Measurements from ENCODE around the gene PCNA. TPM values are rescaled to one million over a fixed set of nuclear protein-coding genes. Genes with fewer than 3 reads are reported as not detected.

The PCNA gene
- total RNA-seq: 123 and 126 TPM in 2 replicates
- long read RNA-seq, transcript PCNA-201 (6 exons, 1,344 nt): major isoform, 106 of 139 reads
- long read RNA-seq, transcript PCNA-202 (7 exons, 1,359 nt): minor isoform, 21 of 139 reads
- long read RNA-seq, partial matches to known transcripts: 6 of 139 reads
- long read RNA-seq, other reads (novel, unspliced or antisense): 6 of 139 reads

DNA sequence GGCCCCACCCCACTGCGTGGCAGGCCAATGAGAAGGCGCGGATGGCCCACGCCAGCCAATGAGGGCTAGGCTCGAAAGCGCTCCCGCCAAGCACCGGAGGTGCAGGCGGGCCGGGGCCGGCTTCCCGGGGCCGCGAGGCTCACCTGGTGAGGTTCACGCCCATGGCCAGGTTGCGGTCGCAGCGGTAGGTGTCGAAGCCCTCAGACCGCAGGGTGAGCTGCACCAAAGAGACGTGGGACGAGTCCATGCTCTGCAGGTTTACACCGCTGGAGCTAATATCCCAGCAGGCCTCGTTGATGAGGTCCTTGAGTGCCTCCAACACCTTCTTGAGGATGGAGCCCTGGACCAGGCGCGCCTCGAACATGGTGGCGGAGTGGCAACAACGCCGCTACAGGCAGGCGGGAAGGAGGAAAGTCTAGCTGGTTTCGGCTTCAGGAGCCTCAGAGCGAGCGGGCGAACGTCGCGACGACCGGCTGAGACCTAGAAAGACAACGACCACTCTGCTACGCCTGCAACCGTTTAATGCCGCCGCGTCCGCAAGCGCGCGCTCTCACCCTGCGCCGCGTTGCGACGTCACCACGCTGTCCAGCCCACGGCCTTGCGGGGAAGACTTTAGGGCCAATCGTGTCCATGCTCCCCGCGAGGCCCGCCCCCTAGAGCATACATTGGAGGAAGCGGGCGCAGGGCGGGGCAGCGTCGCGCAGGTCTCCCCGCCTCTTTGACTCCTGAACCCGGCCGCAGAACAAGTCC is at the start of gene PCNA:
Gene PCNA, minus strand, starts transcription at position 524 of the 750 bp plus-strand sequence. Its CDS starts 160 bp downstream, at position 364.
- Mint-ChIP-seq H3K9me3 (ENCODE audit: low read depth) (no peaks in the 10 kb centered on the region), H3K27ac (peak within 1 kb of the TSS; percentile 95), H3K27me3 (no peaks in the 10 kb centered on the region), H3K4me3 (ENCODE audit: low read depth) (peak within 1 kb of the TSS; percentile 88), H3K4me1 (ENCODE audit: low read depth) (peaks cover 20% of the 10 kb centered on the region), H3K36me3 (ENCODE audit: insufficient read depth) (peaks cover 19% of the 10 kb centered on the region)
- TF ChIP-seq, protein P1, sequence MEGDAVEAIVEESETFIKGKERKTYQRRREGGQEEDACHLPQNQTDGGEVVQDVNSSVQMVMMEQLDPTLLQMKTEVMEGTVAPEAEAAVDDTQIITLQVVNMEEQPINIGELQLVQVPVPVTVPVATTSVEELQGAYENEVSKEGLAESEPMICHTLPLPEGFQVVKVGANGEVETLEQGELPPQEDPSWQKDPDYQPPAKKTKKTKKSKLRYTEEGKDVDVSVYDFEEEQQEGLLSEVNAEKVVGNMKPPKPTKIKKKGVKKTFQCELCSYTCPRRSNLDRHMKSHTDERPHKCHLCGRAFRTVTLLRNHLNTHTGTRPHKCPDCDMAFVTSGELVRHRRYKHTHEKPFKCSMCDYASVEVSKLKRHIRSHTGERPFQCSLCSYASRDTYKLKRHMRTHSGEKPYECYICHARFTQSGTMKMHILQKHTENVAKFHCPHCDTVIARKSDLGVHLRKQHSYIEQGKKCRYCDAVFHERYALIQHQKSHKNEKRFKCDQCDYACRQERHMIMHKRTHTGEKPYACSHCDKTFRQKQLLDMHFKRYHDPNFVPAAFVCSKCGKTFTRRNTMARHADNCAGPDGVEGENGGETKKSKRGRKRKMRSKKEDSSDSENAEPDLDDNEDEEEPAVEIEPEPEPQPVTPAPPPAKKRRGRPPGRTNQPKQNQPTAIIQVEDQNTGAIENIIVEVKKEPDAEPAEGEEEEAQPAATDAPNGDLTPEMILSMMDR (IDR thresholded peaks at IDR 0.05; ENCODE audit: unreplicated experiment): no peak
- DNase-seq (ENCODE audit: low spot score, unreplicated experiment): peak; percentile 89

DNA sequence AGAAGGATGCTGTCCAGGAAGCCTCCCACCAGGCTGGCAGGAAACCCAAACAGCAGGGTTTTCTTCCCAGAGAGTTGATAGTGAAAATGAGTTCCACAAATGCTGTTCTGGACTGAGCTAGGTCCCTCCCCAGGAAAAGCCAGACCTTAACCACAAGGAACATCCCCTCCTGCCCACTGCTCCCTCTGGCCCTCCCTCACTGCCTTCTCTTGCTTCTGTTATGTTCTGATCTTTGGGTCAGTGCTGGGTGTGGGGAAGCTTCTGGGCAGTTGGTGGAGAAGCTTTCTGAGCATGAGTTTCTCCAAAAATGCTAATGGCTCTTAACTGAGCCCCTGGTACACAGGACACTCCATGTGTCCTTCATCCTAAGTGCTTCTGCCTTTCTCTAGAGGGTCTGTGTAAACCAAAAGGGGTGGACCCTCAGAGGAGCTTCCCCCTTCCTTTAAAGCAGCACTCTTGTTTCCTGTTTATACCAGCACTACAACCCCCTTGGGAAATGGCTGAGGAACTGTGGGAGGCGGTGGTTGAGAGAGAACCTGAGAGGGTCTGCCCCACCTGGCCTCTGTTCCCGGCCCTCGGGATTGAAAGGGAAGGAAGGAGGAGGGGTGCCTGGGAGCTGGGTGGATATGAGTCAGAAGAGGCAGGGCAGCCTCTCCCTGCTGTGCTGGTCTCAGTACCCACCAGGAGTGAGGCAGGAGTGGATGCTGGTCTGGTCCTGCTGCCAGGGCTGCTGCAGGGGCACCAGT is 49.1 kb upstream of the PCNA start:
- Mint-ChIP-seq H3K27me3 (no peaks in the 10 kb centered on the region), H3K4me1 (ENCODE audit: low read depth) (peaks cover 21% of the 10 kb centered on the region), H3K9me3 (ENCODE audit: low read depth) (no peaks in the 10 kb centered on the region), H3K4me3 (ENCODE audit: low read depth) (no peak overlapping the region), H3K36me3 (ENCODE audit: insufficient read depth) (peaks cover 2% of the 10 kb centered on the region), H3K27ac (no peak overlapping the region)
- TF ChIP-seq, protein P1 (IDR thresholded peaks at IDR 0.05; ENCODE audit: unreplicated experiment): no peak
- DNase-seq (ENCODE audit: low spot score, unreplicated experiment): no peak

DNA sequence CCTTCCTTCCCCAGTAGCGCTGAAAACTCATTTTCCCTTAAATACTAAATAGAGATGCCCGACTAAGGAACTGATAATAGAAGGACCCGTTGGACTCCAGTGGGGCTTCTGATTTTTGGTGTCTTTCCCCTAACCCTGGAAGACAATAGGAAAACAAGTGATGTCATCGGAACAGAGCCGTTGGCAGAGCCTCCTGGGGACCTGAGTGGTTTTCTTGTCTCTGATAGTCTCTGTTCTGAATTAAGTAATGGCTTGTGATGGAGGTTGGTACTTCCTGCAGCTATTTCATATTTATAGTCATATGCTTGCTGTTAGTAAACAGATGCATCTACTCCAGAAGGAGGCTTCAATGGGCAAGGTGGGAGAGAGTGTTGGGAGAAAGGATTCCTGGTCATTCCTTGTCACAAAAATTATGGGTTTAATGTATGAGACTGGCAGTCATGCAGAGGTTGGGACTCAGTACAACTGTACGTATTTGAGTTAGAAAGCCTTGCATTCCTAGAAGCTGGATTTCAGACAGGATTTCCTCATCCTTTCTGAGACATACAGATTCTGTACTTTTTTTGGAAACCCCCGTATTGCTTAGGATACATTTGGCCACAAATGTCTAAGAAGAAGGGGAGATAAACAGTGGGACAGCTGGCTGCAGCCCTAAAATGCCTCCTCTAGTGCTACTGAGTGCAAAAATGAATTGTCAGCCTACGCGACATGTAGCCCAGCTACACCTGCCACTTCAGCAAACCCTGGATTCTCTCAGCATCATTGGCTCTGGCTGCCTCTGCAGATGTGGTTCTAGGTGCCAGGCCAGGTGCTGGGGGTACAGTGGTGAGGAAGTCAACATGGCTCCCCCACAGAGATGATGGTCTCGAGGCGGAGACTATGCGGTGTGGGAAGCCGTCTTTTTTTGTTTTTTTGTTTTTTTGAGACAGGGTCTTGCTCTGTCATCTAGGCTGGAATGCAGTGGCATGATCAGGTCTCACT is 45.2 kb upstream of the PCNA start:
- no peak overlapping the region for H3K27ac Mint-ChIP-seq
- no peak for DNase-seq (ENCODE audit: low spot score, unreplicated experiment)
- H3K27me3 Mint-ChIP-seq: no peaks in the 10 kb centered on the region
- no peaks in the 10 kb centered on the region for H3K36me3 Mint-ChIP-seq (ENCODE audit: insufficient read depth)
- TF ChIP-seq, protein P1 (IDR thresholded peaks at IDR 0.05; ENCODE audit: unreplicated experiment): no peak
- no peaks in the 10 kb centered on the region for H3K9me3 Mint-ChIP-seq (ENCODE audit: low read depth)
- H3K4me3 Mint-ChIP-seq (ENCODE audit: low read depth): no peak overlapping the region
- H3K4me1 Mint-ChIP-seq (ENCODE audit: low read depth): peaks cover 8% of the 10 kb centered on the region

DNA sequence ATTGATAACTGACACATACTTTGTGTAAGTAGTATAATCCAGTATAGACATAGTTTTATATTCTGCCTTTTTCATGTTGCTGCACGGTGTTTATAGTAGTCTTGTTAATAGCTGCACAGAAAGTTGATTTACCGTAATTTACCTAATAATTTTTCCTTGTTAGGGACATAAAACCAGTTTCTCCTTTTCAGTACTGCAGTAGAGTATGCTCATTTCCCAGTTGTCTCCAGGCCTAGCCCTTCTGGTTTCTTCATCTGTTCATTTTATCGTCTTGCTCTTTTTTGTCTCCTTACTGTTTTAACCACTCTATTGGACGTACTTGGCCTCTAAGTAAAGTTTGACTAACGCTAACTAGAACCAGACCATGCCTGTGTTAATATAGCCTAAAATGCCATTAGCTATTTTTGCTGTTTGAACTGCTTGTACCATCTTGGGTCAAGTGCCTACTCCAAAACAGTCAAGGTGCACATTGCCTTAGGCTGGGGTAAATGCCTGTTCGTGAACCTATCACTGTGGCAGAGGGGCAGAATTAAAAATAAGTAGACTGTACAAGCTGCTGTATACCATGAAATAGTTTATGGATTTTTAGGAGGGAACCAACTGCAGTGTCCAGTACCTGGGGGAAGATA is 41.9 kb upstream of the PCNA start:
- no peaks in the 10 kb centered on the region for H3K4me1 Mint-ChIP-seq (ENCODE audit: low read depth)
- no peaks in the 10 kb centered on the region for H3K36me3 Mint-ChIP-seq (ENCODE audit: insufficient read depth)
- H3K9me3 Mint-ChIP-seq (ENCODE audit: low read depth): no peaks in the 10 kb centered on the region
- no peak for DNase-seq (ENCODE audit: low spot score, unreplicated experiment)
- no peak overlapping the region for H3K27ac Mint-ChIP-seq
- no peak overlapping the region for H3K4me3 Mint-ChIP-seq (ENCODE audit: low read depth)
- H3K27me3 Mint-ChIP-seq: no peaks in the 10 kb centered on the region
- TF ChIP-seq, protein P1 (IDR thresholded peaks at IDR 0.05; ENCODE audit: unreplicated experiment): no peak
